HEK293T (cell line): Measurements from ENCODE around the gene MYL3.
A peak's percentile ranks its signal among the peaks of the same experiment; 100 is the strongest.

Source experiments
- CTCF ChIA-PET: fragments of 350-600 bp; formaldehyde crosslinking; extraction: SDS; loops from one replicate; lab custom pipeline; 2021; ENCODE audit warnings: antibody characterized with exemption, inconsistent platforms; lab: Yijun Ruan, JAX
- POLR2A ChIA-PET: fragments of 350-600 bp; formaldehyde crosslinking; extraction: SDS; loops from one replicate; lab custom pipeline; 2020; ENCODE audit warnings: antibody characterized with exemption, inconsistent platforms; lab: Yijun Ruan, JAX
- DNase-seq: peaks from one replicate; pipeline ENCODE4 v3.0.0; 2012; ENCODE audit warnings: mixed read lengths; ENCODE audit errors: extremely low spot score
- ARNT ChIP-seq: fragments of 450-650 bp; IDR thresholded peaks from 2 replicates; pipeline ENCODE4 v1.6.1; 2017; ENCODE audit warnings: mild to moderate bottlenecking
- BHLHE40 ChIP-seq: fragments of 450-650 bp; IDR thresholded peaks from 2 replicates; pipeline ENCODE4 v1.6.1; 2016; ENCODE audit warnings: mild to moderate bottlenecking, moderate library complexity, borderline replicate concordance
- CTBP1 ChIP-seq: fragments of 450-650 bp; IDR thresholded peaks from 2 replicates; pipeline ENCODE4 v1.6.1; 2016; ENCODE audit warnings: borderline replicate concordance
- ELF4 ChIP-seq: fragments of 450-650 bp; IDR thresholded peaks from 2 replicates; pipeline ENCODE4 v1.6.1; 2017; ENCODE audit warnings: antibody characterized with exemption
- FOXA1 ChIP-seq: fragments of 450-650 bp; IDR thresholded peaks from 2 replicates; pipeline ENCODE4 v1.6.1; 2016; ENCODE audit warnings: mild to moderate bottlenecking
- FOXK2 ChIP-seq: fragments of 450-650 bp; IDR thresholded peaks from 2 replicates; pipeline ENCODE4 v1.6.1; 2016; ENCODE audit warnings: mild to moderate bottlenecking
- FOXM1 ChIP-seq: fragments of 450-650 bp; IDR thresholded peaks from 2 replicates; pipeline ENCODE4 v1.6.1; 2017; ENCODE audit warnings: mild to moderate bottlenecking, borderline replicate concordance
- HDGF ChIP-seq: fragments of 450-650 bp; IDR thresholded peaks from 2 replicates; pipeline ENCODE4 v1.6.1; 2017; ENCODE audit warnings: antibody characterized with exemption, borderline replicate concordance
- L3MBTL2 ChIP-seq: fragments of 450-650 bp; conservative IDR thresholded peaks from 2 replicates; pipeline ENCODE4 v1.6.1; 2016; ENCODE audit warnings: mild to moderate bottlenecking
- LEF1 ChIP-seq: fragments of 450-650 bp; IDR thresholded peaks from 2 replicates; pipeline ENCODE4 v1.6.1; 2017; ENCODE audit warnings: mild to moderate bottlenecking, borderline replicate concordance
- NFRKB ChIP-seq: fragments of 450-650 bp; IDR thresholded peaks from 2 replicates; pipeline ENCODE4 v1.6.1; 2016; ENCODE audit warnings: mild to moderate bottlenecking, moderate library complexity
- SP1 ChIP-seq: fragments of 450-650 bp; IDR thresholded peaks from 2 replicates; pipeline ENCODE4 v1.6.1; 2017
- SUZ12 ChIP-seq: fragments of 450-650 bp; IDR thresholded peaks from 2 replicates; pipeline ENCODE4 v1.6.1; 2016; ENCODE audit warnings: mild to moderate bottlenecking
- TARDBP ChIP-seq: fragments of 450-650 bp; IDR thresholded peaks from 2 replicates; pipeline ENCODE4 v1.6.1; 2016
- ZNF384 ChIP-seq: fragments of 450-650 bp; IDR thresholded peaks from 2 replicates; pipeline ENCODE4 v1.6.1; 2016

The MYL3 gene

DNA sequence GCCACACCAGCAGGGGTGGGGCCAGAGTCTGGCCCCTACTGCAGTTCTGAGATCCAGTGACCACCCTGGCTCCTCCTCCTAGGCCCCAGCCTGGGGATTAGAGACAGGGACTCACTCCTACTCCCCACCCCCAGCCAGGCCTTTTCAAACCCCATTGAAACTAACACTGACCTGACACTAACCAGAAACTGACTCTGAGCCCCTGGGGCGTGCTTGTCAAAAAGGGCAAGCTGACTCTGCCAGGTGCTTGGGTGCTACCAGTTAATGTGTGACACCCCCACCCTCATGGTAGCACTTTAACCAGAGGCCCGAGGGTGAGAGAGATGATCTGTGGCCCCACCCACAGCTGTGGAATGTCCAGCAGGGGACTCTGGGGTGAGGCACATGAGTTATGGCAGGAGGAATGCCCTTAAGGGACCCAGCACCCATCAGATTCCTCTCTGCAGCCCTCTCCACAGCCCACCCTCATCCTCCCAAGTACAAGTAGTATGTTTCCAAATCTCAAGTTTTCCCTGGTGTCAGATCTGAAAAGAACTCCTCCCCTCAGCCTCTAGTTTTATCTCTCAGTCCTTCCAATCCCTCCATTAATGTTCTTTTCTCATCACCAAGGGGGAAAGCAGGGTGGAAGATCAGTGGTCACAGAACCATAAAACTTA, 15.7 kb upstream of the MYL3 start:
- POLR2A ChIA-PET, result no interaction called here
- DNase-seq, result no peak
- TF ChIP-seq BHLHE40 (no peak), FOXM1 (no peak), NFRKB (no peak), TARDBP (no peak), SUZ12 (no peak), ZNF384 (no peak), FOXK2 (no peak)
- CTCF ChIA-PET, result no interaction called here

DNA sequence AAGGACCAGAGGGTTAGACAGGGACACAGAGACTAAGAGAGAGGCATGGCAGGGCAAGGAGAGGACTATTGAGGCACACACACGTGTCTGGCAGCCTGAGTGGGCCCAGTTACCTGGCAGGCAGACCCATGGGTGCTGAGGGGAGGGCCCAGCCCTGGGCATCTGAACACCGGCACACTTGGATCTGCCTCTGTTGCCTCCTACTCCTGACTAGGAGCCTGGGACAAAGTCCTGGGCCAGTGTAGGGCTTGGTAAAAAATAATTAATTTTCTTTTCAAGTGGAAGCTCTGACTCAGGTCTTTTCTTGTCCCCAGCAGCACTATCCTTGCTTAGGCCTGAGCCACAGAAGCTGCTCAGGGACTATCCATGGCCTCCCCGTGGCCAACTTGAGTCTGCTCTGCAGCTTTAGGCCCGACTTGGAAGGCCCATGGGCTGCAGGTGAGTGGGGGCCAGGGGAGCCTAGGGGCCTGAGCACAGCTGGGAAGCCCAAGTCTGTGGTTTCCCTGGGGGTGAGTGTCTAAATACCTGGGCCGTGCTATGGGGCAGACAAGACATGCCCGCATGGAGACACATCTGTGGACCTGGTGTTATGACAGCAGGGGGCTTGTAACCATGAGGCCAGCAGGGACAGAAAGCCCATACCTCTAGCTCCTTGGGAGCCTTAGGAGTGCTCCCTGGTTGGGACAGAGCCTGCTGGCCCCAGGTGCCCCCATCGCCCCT, 14.3 kb upstream of the MYL3 start, which contains the start of gene PTH1R:
Gene PTH1R (plus strand): TSS at position 316 of the 720 bp plus-strand sequence. CDS start 5,839 bp downstream, outside the sequence.
- no peak for DNase-seq
- ChIA-PET POLR2A (interaction anchor here (1.2 kb wide), 1 partner anchor 10 kb away, joined by 3 read pairs; no protein-coding TSS in a partner anchor), CTCF (no interaction called here)
- TF ChIP-seq FOXA1 (no peak), BHLHE40 (no peak)

DNA sequence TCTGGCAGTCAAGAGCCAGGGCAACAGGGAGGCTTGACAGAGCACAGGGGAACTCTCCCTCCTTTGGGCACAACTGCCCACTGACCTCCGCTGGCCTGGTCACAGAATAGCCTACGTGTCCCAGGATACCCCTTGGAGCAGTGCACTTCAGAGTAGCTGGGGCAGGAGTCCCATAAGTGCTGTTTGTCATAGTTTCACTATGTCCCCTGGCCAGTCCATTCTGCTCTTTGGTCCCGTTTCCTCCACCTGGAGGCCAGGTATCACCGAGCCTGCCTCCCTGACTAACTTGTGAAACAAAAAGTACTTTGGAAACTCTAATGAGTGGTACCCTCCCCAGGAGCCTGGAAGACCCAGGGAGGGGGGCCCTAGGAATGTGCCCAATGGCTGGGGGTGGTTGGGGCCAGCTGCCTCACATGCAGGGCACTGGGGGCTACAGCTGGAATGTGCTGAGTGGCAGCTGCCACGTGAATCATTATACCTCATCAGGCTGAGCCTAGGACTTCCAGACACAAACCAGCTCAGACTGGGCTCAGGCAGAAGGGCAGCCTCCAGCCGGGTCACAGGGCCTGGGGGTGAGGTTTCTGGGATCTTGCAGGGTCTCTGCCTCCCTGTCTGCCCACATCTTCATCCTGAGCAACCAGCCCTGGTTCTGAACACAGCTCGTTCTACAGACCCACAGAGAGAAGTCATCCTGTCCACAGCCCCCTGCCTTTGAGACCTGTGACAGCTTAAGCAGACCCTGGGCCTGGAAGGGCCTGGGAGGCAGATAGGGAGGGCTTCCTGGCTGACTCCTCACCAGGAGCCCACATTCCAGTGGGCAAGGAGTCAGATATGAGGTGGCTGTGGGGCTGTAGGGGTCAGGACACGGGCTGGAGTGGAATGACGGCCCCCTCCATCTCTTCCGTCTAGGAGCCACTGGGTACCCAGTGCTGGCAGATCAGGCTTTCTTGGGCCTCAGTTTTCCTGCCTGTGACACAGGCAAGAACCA, 13.4 kb upstream of the MYL3 start:
- TF ChIP-seq LEF1, result no peak
- TF ChIP-seq TARDBP, result no peak
- no peak for TF ChIP-seq FOXM1
- no peak for TF ChIP-seq FOXK2
- TF ChIP-seq CTBP1, result no peak
- ChIA-PET CTCF (no interaction called here), POLR2A (no interaction called here)
- no peak for DNase-seq

DNA sequence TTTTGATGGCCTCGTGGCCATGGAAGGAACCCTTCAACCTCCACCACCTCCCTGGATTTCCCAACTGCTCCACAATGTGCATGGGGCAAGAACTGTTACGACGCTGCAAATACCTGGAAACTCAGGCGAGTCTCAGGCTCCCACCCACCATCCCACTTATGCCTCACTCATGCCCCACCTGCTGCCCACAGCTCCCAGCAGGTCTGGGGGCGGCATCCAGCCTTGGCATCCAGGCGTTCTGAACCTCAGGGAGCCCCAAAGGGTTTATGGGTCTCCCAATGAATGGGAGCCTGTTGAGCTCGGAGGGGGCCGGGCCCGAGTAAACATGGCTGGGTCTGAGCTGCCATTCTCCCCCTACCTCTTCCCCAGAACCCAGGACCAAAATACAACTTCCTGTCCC, 12.3 kb upstream of the MYL3 start:
- POLR2A ChIA-PET, result no interaction called here

DNA sequence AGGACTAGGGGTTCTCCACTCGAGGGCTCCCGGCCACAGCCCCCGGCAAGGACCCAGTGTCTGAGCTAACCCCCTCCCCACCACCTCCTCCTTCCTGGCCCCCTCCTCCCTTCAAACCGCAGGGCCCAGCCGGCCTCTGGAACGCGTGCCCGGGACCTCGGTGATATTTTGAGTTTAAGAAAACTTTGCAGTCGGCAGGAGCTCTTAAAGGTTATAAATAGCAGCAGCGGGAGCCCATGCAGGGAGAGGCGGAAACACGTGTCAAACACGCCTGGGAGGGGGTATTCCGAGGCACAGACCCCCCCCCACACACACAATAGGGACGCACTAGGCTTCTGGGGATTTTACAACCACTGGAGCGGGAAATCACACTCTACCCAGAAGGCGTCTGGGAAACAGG, 11.2 kb upstream of the MYL3 start:
- no peak for DNase-seq
- CTCF ChIA-PET, result no interaction called here
- POLR2A ChIA-PET, result interaction anchor here (1.0 to 1.5 kb wide), 2 partner anchors 12 to 29 kb away, joined by 3 read pairs; partner anchors contain the start of gene MYL3
- peak; percentile 68 for TF ChIP-seq L3MBTL2
- TF ChIP-seq SP1, result no peak

More for the DNA sequence above, 12.3 kb upstream of the MYL3 start:
- TF ChIP-seq LEF1, result no peak
- TF ChIP-seq ELF4, result no peak
- no peak for TF ChIP-seq SUZ12
- no peak for TF ChIP-seq BHLHE40
- no peak for TF ChIP-seq FOXA1
- no peak for TF ChIP-seq ARNT
- no peak for TF ChIP-seq SP1
- no peak for TF ChIP-seq CTBP1
- no peak for TF ChIP-seq FOXK2
- TF ChIP-seq FOXM1, result no peak
- no peak for TF ChIP-seq ZNF384
- no peak for TF ChIP-seq HDGF
- TF ChIP-seq L3MBTL2, result no peak
- no peak for TF ChIP-seq NFRKB
- DNase-seq, result no peak
- CTCF ChIA-PET, result no interaction called here

DNA sequence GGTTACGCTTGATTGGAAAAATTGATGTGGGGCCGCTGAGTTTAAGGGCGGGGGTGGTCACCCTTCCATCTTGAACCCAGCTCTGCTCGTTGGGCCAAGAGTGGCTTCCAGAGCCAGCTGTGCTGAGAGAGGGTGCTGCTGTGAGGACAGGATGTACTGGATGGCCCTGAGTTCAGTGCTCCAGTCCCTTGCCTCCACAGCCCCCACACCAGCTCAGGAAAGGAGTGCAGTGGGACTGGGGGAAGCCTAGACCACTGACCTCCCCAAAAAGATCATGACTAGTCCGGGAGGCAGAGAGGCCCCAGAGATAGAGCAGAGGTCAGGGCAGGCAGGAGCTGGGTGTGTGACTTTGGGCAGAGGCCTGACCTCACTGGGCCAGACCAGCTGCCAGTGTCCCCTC, 10.3 kb upstream of the MYL3 start:
- no peak for TF ChIP-seq ELF4
- CTCF ChIA-PET, result no interaction called here
- DNase-seq, result no peak
- POLR2A ChIA-PET, result interaction anchor here (0.7 to 1.5 kb wide), 3 partner anchors 11 to 28 kb away, joined by 3 read pairs; partner anchors contain the start of gene MYL3

DNA sequence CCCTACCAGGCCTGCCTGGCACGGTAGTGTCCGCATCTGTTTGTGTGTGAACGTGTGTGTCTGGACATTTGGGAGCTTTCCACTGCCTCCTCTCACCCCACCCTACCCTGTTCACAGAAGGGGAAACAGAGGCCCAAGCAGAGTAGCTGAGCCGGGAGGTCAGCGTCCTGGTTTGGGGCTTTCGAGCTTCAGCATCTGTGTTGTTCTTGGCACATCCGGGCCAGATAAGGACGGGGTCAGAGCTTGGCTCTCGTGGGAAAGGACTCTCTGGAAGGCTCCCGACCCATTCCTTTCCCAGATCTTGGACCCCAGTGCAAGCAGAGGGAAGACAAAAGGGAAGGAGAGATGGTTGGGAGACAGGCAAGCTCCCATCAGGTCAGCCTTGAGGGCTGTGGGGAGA, 8.0 kb upstream of the MYL3 start:
- ChIA-PET POLR2A (interaction anchor here (1.0 to 1.2 kb wide), 2 partner anchors 11 to 19 kb away, joined by 3 read pairs; no protein-coding TSS in a partner anchor), CTCF (interaction anchor here (1.6 kb wide), 1 partner anchor 39 kb away, joined by 4 read pairs; no protein-coding TSS in a partner anchor)
- no peak for DNase-seq
- TF ChIP-seq ZNF384, result no peak
- no peak for TF ChIP-seq SUZ12
- no peak for TF ChIP-seq FOXM1
- TF ChIP-seq FOXK2, result no peak
- TF ChIP-seq HDGF, result no peak
- no peak for TF ChIP-seq BHLHE40
- TF ChIP-seq L3MBTL2, result no peak
- TF ChIP-seq NFRKB, result no peak
- no peak for TF ChIP-seq LEF1
- no peak for TF ChIP-seq ELF4
- TF ChIP-seq TARDBP, result no peak

DNA sequence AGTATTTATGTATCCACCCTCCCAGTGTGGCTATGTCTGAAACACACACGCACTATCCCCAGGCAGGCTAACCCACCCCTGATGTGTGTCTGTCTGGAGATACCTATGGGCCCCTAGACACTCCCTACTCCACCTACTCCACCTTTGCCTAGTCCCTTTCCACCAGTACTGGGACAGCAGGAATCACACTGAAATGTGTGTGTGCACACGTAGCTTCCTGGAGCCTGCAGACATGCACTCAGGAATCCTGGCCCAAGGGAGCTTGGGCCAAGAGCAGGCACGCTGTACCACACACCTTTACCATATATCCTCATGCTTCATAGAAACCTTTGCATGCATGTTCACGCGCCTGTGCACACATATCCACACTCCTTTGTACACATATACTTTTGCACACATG, 7.4 kb upstream of the MYL3 start:
- ChIA-PET CTCF (interaction anchor here (1.6 kb wide), 1 partner anchor 39 kb away, joined by 4 read pairs; no protein-coding TSS in a partner anchor), POLR2A (interaction anchor here (1.2 kb wide), 1 partner anchor 12 kb away, joined by 3 read pairs; no protein-coding TSS in a partner anchor)
- TF ChIP-seq FOXA1, result no peak
- TF ChIP-seq NFRKB, result no peak
- DNase-seq, result no peak
